T-helper 2 cell (primary cell): ENCODE data around the gene LRRC18.
A peak's percentile ranks its signal among the peaks of the same experiment; 100 is the strongest.

Source experiments
- DNase-seq, 5 experiments: peaks; one replicate each; pipeline versions ENCODE4 v3.0.0 to v3.0.0-alpha.2; 2012 to 2022
- total RNA-seq, 2 donors: gene quantifications; one replicate each; lab custom pipeline; 2026; lab: John Stamatoyannopoulos, UW

Gene LRRC18
- total RNA-seq: 0 reads per million in 2 donors

- DNase-seq: no peak
Measured at GRCh38 chr10:48939790-48940325, at the start of gene LRRC18. LRRC18 (minus strand) TSS chr10:48939840; CDS start chr10:48914155, 25,685 bp downstream.

DNA sequence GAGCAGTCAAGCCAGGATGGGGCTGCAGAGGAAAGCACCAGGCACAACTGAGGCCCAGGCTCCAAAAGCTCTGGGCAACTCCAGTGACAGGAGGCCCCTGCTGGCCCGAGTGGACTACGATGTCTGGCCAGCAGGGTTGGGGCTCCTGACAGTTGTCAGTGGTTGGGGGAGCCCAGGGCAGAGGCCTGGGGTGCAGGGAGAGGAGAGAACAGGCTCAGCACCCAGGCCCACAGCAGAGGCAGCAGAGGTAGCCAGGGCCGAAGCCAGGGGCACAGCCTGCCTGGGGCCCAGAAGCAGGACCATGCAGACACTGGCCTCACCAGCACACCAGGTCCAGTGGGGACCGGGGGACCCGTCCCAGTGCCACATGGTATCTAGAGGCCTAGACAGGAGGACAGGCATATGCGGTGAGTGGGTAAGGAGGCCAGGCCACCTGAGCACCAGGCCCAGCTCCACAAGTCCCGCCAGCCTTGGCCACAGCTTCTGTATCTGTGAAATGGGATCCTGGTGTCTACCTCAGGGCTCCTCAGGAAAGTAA is 46.0 kb upstream of the LRRC18 start:
- no peak for DNase-seq

DNA sequence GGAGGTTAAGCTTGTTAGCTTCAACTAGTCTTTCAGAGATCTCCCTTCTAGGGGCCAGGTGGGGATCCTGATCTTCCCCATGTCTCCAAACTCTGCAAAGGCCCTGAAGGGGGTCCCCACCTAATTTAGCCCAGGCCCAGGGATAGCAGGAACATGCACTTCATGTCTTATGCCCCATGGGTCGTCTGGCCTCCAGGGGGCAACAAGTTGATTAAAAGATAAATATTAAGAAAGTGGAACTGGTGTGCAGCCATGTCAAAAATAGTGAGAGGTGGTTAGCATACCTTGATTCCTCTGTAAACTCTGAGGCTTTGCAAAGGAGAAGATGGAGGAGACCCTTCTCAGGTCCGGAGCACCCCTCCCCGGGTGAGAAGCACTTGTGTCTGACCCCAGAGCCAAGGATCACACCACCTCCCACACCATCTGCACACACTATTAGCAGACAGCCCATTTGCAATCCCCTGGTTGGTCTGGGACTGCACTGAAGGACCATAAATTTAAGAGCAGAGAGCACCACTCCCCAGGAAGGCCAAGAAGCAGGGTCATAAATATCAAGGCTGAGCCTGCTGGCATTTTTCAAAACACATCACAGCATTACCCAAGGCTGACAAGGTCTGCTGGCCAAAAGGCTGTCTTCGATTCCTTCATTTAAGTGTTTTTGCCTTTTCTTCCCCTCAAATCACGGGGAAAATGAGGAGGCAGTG is 44.2 kb upstream of the LRRC18 start:
- DNase-seq: no peak

- no peak for DNase-seq
Measured at GRCh38 chr10:48982584-48982983, 42.9 kb upstream of the LRRC18 start.

- peak in 2 of 5 experiments; percentile 10 to 34 for DNase-seq
Measured at GRCh38 chr10:48981310-48981907, 41.8 kb upstream of the LRRC18 start.

DNA sequence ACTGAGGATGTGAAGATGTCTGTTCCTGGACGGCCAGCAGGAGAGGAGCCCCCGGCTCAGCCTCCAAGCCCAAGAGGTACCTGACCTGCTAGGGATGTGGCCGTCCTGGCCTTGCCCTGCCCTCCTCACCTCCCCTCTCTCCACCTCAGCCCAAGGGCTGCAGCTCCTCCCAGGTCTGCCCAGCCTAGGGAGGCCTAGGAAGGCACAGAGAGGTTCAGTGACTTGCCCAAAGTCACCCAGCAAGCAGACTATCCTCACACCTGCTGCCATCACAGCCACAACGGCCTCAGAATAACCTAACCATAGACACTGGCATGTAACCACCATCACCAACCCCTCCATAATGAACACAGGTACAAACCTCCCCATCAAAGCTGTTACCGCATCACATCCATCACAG is 38.7 kb upstream of the LRRC18 start:
- no peak for DNase-seq

GRCh38 chr10:48976196-48976595 is 36.6 kb upstream of the LRRC18 start:
- no peak for DNase-seq

DNA sequence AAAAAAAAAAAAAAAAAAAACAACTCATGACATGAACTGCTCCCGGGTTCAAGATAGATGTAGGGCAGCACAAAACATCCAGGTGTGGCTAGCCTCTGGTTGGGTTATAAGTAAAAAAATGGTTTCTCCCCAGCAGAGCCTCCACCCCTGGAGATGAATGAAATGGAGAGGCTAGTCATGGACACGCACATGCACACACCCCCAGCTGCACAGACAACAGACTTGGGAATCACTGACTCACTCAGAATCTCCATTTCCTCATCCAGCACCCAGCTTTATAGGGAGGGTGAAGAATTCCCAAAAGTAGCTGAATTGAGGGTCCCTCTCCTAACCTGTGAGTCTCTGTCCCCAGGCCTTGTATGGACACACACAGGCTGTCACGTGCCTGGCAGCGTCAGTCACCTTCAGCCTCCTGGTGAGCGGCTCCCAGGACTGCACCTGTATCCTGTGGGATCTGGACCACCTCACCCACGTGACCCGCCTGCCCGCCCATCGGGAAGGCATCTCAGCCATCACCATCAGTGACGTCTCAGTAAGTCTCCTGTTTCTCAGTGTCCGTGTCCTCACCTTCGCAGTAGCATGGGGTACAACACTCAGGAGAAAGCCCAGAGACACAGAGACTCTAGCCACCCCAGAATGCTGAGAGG is 35.0 kb upstream of the LRRC18 start:
- DNase-seq: no peak

GRCh38 chr10:48973065-48973464 is 33.4 kb upstream of the LRRC18 start:
- DNase-seq: no peak

DNA sequence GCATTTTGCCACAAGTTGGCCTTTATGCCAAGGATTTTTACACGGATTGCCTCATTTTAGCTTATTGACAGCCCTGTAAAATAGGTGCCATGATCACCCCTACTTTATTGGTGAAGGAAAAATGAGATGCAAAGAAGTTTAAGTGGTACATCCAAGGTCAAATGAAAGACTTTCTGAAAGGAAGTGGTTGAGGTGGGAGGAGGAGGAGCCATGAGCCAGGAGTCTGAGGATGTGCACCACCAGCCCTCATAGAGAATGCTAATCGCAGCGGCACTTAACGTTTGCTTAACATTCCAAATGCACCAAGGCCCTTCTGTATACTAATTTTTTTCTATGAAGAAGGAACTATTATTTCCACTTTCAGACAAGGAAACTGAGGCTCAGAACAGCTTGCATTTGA is 31.0 kb upstream of the LRRC18 start:
- DNase-seq: peak in 1 of 5 experiments; percentile 25

- DNase-seq: no peak
Measured at GRCh38 chr10:48970046-48970445, 30.4 kb upstream of the LRRC18 start.

- DNase-seq: no peak
Measured at GRCh38 chr10:48968036-48968435, 28.4 kb upstream of the LRRC18 start.

DNA sequence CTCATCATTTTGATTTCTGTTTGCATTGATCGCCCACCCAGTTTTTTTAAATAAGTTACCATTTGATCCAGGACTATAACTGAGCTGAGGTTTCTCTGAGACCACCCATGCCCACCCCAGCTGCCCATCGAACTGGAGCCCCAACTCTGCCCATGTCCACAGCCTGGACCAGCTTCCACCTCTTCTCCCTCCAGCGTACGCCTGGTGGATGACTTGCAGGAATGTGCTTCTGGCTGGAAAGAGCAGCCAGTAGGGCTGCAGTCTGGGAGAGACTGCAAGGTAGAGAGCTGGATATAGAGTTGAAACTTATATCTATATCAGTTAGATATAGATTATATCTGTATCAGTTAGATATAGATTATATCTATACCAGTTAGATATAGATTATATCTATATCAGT is 25.8 kb upstream of the LRRC18 start:
- no peak for DNase-seq

GRCh38 chr10:48964038-48964437 is 24.4 kb upstream of the LRRC18 start:
- DNase-seq: no peak

DNA sequence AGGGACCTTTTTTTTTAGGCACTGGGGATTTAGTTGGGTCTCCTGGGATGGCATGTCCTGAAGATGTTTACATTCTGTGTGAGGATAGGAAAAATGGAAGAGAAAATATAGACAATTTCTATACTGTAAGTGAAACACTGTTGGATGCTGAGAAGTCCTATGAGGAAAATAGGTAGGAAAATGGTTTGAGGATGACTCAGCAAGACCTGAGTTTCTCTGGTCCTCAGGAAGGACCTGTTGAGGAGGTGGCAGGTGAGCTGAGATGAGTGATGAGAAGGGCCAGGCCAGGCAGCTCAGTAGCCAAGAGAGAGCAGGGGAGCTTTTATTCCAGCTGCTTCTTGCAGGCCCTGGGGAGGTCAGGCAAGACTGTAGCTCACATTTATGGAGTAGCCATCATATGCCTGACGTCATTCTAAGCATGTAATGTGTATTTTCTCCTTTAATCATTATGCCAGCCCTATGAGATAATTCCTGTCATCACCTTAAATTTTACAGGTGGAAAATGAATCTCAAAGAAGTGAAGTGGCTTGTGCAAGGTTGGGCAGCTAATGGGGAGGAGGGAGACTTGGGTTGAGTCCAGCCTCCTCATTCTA is 19.1 kb upstream of the LRRC18 start:
- DNase-seq: no peak

GRCh38 chr10:48957361-48958151 is 17.9 kb upstream of the LRRC18 start:
- DNase-seq: no peak

GRCh38 chr10:48951707-48952106 is 12.1 kb upstream of the LRRC18 start:
- no peak for DNase-seq

- DNase-seq: no peak
Measured at GRCh38 chr10:48948470-48949037, 8.9 kb upstream of the LRRC18 start.

- no peak for DNase-seq
Measured at GRCh38 chr10:48947690-48948469, 8.2 kb upstream of the LRRC18 start.

DNA sequence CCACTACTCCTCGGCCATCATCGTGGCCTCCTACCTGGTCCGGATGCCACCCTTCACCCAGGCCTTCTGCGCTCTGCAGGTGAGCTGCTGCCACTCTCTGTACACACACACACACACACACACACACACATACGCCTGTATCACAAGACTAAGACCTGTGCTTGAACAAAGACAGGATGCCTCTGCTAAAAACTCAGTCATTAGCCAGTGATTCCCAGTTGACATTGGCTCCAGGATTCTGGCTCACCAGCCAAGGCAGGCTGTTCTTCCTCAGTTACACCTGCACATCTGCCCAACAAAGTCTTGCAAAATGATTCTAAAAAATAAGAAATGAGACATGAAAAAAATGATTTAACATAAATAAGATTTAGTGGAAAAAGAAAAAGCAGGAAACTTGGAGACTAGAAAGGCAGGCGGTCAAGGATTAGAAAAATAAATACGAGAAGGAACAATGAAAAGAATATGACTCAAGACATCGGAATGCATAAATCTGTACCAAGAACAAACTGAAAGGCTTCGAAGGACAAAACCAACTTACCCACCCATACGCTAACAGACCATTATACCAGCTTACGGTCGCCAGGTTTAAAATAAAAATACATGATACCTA is 7.4 kb upstream of the LRRC18 start:
- DNase-seq: no peak

- no peak for DNase-seq
Measured at GRCh38 chr10:48946332-48946731, 6.7 kb upstream of the LRRC18 start.
